ENCODE data around the gene TAS1R3.

DNA sequence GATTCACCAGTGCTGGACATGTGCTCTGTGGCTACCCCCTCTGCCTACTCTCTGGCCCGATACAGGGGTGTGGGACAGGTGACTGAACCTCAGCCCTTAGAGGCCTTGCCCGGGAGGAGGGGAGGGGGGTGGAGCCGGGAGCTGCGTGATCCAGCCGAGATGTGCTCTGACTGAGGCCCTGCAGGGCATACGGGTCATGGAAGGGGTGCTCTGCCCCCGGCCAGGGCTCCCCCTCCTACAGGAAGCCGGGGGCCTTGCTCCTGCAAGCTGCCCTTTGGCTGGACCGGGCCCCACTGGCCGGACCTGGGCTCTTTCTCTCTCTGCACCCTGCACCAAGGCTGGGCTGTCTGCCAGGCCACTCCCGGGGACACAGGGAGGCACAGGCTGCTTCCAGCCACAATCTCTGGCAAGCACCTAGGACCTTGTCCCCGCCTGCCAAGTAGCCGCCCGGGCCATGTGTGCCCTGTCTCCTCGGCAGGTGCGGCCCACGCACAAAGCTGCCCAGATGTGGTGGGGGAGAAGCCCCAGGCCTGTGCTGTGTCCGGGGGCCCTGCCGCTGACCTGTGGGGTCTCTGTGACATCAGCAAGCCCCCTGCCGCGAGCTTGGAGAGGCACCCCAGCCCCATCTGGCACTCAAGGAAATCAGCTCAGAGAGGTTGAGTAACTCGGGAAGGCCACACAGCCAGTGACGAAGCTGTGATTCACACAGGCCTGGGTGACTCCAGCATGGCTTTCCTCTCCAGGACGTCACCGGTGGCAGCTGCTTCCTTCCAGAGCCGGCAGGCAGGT, 49.4 kb upstream of the TAS1R3 start:
- TF ChIP-seq, protein P1, sequence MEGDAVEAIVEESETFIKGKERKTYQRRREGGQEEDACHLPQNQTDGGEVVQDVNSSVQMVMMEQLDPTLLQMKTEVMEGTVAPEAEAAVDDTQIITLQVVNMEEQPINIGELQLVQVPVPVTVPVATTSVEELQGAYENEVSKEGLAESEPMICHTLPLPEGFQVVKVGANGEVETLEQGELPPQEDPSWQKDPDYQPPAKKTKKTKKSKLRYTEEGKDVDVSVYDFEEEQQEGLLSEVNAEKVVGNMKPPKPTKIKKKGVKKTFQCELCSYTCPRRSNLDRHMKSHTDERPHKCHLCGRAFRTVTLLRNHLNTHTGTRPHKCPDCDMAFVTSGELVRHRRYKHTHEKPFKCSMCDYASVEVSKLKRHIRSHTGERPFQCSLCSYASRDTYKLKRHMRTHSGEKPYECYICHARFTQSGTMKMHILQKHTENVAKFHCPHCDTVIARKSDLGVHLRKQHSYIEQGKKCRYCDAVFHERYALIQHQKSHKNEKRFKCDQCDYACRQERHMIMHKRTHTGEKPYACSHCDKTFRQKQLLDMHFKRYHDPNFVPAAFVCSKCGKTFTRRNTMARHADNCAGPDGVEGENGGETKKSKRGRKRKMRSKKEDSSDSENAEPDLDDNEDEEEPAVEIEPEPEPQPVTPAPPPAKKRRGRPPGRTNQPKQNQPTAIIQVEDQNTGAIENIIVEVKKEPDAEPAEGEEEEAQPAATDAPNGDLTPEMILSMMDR (IDR thresholded peaks at IDR 0.05; ENCODE audit: low read length) = no peak
- TF ChIP-seq EZH2phosphoT487 (IDR thresholded peaks at IDR 0.05; ENCODE audit: low read length) (no peak), EZH2 (optimal IDR thresholded peaks at IDR 0.05; ENCODE audit: low read depth, low read length) (no peak)

All from MM.1S (cell line).